HG03064 (cell line): ENCODE data around the gene APPL2.

ENCODE experiments used
- ATAC-seq: cut with Tn5 transposase; IDR thresholded peaks from one replicate; pipeline ENCODE4 v1.9.1; 2021; ENCODE audit warnings: low read depth; ENCODE audit not compliant: unreplicated experiment

Gene APPL2

DNA sequence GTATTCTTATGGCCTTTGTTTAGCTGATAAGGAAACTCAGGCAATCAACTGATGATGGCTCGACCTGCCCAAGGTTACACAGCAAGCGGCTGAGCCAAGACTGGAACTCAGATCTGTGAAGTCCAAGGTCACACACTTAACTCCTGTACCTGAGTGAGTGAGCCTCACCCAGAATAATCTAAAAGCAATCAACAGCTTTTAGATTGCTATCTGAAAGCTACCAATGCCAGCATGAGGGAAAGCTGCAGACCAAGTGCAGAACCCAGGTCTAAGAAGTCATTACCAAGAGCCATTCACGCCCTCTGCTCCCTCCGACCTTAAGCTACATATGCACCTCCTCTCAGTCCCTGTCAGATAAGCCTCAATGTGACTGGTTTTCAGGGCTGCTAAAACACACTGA is 12.1 kb downstream of the APPL2 start:
- ATAC-seq: no peak

DNA sequence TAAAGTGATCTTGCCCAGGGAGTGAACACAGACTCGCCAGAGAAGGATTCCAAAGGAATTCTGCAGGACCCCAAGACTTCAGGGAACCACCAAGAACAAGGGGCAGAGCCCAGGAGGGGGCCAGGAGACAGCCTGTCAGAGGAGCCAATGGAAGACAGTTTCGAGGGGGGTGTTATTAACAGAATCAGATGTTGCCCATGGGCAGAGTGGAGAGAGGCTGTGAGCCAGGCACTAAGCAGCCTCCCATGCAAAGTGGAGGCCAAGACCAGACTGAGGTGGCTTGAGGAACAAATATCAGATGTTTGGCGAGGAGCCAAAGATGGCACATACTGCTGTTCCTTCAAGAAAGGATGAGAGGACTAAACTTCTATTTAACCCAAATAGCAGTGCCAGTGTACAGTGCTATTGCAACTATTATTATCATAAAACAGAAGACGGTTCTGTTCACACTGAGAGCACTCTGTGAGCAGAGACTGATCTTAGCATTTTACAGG is 12.6 kb downstream of the APPL2 start:
- ATAC-seq: no peak

DNA sequence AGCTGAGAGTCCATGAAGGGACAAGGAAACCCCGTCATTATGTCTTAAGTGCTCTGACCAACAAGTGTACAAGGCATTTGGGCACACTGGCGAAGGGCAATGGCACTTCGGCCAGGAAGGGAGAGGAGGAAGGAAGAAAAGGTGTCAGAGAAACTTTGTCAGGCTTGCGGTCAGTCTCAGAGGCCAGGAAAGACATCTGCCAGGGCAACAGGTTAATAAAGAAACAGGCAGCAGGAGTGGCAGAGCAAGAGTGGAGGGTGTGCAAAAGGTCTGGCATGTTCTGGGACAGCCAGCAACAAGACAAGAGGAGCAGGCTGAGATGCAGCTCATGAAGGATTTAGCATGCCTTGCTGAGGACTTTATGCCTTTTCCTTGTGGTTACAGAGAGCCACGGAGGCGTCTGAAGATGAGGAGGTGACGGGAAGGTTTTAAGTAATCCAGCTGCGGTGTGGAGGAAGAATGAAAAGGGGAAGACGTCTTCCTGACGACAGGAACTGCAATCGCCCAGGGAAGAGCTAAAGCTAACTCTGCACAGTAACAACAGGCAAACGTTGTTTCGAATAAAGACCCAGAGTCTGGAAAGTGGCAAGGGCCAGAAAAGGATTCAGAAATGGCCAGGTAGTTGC is 13.1 kb downstream of the APPL2 start:
- ATAC-seq: no peak

GRCh38 chr12:105222284-105222655 is 13.7 kb downstream of the APPL2 start:
- ATAC-seq: no peak

DNA sequence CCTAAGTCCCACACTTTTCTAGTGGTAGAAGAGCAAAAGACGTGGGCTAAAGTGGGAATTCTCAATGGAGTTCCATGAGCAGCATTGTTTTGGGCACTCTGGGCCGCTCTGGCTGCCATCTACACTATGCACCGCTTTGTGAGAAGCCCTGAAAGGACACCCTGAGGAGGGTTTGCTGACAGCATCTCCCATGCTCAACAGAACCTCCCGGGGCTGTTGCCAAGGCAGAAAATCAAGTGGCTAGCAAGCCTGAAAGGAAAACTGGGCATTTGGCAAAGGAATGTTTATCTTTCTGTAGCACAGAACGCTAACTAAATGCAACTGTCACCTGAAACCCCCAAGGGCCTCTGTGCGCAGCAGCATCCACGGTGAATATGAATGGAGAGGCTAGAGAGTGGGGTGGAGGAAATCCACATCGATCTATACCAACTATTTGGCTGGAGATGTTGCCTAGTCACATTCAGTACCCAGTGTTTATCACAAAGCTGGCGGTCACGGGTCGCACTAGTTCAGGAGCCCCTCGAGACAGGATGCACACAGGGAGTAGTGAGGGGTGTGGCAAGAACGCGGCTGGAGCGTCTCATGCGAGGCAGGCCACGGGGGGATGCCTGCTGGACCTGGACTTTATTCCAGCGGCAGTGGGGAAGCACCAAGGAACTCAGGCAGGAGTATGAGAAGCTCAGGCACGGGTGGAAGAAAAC is 14.2 kb downstream of the APPL2 start:
- ATAC-seq: no peak

DNA sequence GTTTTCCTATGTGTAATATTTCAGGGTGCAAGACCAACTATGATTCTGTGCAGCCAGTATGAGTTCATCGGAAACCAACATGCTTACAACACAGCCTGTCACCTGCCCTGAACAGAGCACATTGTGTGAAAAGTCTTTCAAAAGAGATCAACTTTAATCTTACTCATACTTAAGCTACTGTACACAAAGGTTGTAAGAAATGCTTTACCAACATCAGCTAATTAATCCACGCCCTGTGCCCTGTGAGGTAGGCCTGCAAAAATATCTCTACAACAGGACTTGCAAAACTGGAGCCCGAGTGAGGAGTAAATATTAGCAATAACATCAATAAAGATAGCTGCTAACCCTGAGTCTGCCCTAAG is 15.1 kb downstream of the APPL2 start:
- no peak for ATAC-seq

DNA sequence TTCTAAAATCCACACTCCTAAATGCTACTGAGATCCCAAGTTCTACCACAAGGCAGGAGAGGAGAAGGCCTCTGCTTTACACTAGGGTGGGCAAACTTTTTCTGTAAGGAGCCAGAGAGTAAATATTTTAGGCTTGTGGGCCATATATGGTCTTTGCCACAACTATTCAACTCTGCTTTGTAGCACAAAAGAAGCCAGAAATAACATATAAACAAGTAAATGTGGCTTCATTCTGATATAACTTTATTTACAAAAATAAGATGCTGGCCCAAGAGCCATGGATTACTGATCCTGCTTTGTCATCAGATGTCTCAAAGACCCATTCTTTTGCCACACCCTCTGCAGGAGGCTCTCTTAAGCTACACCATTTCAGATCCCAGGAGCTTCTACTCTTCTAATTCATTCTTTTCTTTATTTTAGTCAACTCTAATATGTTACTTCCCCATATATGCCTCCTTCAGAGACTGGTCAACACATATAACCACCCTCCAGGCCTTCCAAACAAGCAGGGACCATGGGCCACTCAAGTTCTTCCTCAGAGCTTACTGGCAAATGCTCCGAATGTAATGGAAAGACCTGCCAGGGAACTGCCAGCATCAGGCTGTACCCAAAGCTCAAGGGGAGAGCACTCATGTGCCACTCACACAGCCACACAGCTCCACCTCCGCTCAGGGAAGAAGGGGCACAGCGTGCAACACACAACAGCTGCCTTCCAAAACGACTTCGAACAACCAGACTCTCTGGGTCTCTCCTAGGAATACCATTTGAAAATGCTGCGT is 15.6 kb downstream of the APPL2 start:
- no peak for ATAC-seq

GRCh38 chr12:105219261-105220028 is 16.5 kb downstream of the APPL2 start:
- ATAC-seq: no peak

DNA sequence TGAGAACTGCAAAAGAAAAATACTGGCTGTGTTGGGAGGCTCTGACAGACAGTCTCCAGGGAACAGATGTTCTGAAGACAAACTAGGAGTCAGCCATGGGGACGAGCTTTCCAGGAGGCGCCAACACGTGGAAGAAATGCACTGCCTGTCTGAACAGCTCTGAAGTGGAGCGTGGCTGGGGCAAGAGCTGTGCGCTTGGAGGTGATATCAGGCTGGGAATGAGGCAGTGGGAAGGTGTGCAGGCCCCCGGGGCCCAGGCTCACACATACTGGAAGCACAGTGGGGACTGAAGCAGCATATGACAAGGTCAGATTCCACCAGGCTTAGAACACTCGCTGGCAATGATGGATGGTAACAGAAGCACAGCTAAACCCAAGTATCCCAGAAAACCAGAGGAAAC is 17.5 kb downstream of the APPL2 start:
- ATAC-seq: no peak

DNA sequence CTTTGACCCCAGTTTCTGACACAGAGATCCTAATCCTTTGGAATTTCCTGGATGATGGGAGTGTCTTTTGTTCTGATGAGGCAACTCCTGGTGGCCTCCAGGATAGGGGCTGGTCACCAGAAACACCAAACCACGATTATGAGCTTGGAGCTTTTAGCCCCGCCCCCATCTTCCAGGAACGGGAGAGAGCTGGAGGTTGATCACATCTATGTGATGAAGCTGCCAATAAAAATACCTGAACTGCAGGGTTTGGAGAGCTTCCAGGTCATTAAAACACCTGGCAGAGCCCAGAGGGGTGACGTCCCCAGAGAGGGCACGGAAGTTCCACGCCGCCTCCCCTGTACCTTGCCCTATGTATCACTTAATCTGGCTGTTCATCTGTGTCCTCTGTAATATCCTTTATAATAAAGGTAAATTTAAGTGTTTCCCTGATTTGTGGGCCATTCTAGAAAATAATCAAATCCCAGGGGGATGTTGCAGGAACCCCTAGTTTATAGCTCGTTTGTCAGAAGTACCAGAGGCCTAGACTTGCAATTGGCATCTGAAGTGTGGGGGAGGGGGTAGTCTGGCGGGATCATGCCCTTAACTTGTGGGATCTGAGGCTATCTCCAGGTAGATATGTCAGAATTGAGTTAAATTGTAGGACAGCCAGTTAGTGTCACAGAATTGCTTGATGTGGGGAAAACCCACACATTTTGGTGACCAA is 21.2 kb downstream of the APPL2 start:
- no peak for ATAC-seq

GRCh38 chr12:105214148-105214547 is 21.8 kb downstream of the APPL2 start:
- no peak for ATAC-seq

DNA sequence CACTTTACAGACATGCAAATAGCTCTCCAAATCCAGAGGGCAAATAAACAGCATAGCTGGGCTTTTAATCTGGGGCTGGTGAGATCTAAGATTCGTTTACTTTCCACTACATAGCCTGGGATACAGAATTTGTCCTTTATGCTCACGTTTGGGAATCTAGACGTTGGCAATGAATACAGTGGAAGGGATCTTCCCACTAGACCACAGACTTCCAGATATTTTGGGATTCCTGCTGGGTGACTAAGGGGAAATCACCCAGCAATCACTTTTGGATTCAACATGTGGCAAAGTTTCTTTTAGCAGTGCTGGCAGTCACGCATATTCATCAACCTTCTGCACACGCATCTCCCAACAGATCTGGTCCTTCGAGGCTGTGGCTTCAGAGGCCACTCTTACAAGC is 23.5 kb downstream of the APPL2 start:
- ATAC-seq: no peak

- ATAC-seq: no peak
Measured at GRCh38 chr12:105209091-105209490, 26.9 kb downstream of the APPL2 start.

- ATAC-seq: no peak
Measured at GRCh38 chr12:105206686-105207374, 29.1 kb downstream of the APPL2 start.

- no peak for ATAC-seq
Measured at GRCh38 chr12:105205322-105206048, 30.5 kb downstream of the APPL2 start.

GRCh38 chr12:105204916-105205315 is 31.1 kb downstream of the APPL2 start:
- no peak for ATAC-seq

DNA sequence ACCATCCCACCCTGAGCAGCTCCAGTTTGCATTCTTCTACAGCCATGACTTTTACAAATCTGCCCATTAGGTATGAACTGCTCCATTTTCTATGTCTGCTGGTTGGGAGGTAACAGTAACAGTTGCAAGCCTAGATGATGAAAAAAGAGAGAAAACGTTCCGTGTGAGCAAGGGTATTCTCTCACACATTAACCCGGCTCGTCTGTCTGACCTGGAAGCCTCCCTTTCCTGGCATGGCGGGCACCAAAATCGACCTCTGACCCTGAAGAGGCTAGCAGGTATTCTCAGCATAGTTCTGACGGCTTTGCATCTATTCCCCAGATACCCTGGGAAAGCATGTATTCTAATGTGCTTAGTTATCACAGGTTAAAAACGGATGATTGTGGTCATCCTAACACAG is 31.8 kb downstream of the APPL2 start:
- no peak for ATAC-seq

DNA sequence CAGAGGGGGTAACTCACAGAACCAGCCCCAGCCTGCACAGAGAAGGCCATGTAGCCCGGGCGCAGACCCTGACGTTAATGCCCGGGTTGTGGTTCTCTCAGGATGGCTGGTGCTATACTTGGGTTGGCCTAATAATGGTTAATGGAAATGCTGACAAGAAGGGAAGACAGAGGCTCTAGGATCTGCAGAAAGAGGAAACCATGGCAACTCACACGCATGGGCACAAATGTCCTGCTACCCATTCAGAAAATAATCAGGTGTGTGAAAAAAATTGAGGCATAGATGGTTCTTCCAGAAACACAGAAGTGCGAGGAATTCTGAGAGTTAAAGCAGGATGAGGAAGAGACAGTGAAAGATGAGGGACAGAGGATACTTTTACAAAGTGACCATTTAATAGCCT is 33.8 kb downstream of the APPL2 start:
- no peak for ATAC-seq

GRCh38 chr12:105201299-105201698 is 34.7 kb downstream of the APPL2 start:
- no peak for ATAC-seq
